HG03064 (cell line): Measurements from ENCODE around the gene TMEM79.
"Not testable (repeated sequence)": the region's sequence is repeated elsewhere in the genome, so short reads cannot be mapped to it uniquely, and the experiment has no call there.

Experiments used
- ATAC-seq: cut with Tn5 transposase; IDR thresholded peaks from one replicate; pipeline ENCODE4 v1.9.1; 2021; ENCODE audit warnings: low read depth; ENCODE audit not compliant: unreplicated experiment

Gene TMEM79

DNA sequence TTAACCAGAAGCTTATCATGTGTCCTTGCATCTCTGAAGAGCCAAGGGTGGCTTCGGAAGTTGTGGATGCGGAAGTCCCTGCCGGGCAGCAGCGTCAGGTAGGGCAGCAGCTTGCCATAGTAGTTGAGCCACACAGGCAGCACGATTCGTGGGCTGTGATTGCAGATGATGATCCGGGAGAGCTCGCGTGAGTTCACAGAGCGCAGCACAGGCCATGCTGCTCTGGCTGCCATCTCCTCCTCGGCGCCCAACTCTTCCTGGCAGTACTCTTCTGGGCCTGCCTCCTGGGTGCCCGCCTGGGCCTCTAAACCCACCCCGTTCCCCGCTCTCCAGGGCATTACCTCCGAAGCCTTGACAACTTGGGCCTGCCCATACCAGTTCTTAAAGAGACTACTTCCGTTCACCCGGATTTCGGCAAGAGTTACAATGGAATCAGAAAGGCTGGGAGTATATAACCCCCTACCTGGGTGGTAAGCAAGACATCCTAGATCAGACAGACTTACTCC is 14.8 kb downstream of the TMEM79 start, which contains the start of gene VHLL:
TSS of gene VHLL (minus strand) at position 456 of the 506 bp plus-strand sequence. CDS start at position 338, 118 bp downstream.
- no peak for ATAC-seq

DNA sequence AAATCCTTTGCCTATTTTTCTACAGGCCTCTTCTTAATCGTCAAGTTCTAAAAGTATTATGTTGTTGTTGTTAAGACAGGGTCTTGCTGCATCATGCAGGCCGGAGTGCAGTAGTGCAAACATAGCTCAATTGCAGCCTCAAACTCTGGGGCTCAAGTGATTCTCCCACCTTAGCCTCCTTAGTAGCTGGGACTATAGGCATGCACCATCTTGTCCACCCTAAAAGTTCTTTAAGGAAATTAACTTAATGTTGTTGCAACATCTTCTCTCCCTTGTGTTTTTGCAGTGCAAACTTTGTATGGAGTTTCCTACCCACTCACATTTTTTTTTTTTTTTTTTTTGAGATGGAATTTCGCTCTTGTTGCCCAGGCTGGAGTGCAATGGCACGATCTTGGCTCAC is 19.1 kb downstream of the TMEM79 start:
- ATAC-seq = no peak

DNA sequence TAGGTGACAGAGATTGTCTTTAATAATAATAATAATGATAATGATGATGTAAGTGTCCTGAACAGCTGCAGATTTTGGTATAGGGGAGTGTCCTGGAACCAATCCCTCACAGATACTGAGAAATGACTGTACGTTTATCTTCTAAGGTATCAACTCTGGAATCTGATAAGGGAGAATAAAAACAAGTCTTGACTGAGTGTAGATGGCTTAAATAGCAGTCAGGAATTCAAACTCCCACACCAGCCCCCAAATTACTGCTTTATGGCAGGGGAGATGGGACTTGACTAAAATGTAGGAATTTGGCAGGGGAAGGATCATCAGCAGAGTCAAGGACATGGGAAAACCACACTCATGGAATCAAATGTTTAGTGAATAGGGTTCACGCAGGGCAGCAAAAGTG is 21.1 kb downstream of the TMEM79 start:
- ATAC-seq = no peak

DNA sequence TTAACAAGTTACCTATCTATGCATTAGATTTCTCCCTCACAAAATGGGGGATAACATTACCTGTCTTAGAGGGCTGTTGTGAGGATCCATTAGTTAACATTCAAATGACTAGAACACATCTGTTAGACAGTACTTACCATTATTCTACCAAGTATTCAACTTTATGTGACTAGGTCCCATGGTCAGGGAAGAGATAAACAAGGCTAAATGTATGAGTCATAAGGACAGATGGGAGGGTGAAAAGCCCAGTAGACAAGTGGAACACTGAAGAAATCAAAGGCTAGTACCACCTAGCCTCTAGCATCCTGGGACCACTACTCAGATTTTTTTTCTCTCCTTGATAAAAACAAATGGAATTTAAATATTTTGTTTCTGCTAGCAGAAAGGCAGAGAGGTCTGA is 24.0 kb downstream of the TMEM79 start:
- no peak for ATAC-seq

DNA sequence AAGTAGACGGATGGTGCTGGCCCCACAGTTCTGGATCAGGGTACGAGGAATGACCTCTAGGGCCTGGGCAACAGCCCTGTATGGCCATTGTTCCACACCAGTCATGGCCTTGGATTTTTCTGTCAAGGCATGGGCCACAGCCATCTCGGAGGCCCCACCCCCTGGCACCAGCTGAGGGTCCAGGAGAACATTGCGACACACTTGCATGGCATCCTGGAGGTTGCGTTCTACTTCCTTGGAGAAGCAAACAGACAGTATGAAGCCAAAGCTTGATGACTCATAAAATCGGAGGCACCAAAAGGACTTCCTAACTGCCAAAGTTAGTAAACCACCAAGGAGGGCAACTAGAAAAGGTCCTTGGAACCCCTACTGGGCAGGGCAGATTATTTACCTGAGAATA is 26.8 kb downstream of the TMEM79 start:
- no peak for ATAC-seq

DNA sequence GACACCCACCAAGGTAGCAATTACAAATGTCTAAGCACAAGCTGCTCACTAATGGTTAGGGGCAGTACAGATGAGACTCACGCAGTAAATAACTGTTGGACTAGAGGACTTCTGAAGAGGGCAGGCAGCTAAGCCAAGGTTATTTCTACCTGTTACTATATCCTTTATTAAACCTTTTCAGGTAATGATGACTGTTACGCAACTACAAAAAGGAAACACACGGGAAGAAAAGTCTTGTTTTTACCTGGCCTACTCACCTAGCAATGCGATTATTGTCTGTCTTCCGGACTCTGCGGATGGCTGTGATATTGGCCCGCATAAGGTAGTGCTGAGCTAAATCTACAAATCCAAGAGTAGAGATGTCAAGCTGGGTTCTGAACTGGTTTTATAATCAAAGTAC is 32.8 kb downstream of the TMEM79 start:
- no peak for ATAC-seq

DNA sequence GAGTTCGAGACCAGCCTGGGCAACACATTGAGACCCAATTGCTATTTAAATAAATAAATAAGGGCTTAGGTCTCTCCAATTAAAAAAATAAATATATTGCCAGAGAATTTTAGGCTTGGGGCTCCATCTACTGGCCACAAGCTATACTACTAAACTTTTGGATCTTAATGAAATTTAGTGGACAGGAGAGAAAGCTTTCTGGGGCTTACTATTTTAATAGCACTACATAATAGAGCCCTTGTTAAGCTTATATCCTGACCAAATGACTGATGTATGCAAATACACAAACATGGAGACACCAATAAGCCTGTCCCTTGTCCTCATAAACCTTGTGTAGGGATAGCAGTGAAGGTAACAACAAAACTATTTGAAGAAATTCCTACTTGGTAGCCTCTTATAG is 35.5 kb downstream of the TMEM79 start:
- no peak for ATAC-seq

DNA sequence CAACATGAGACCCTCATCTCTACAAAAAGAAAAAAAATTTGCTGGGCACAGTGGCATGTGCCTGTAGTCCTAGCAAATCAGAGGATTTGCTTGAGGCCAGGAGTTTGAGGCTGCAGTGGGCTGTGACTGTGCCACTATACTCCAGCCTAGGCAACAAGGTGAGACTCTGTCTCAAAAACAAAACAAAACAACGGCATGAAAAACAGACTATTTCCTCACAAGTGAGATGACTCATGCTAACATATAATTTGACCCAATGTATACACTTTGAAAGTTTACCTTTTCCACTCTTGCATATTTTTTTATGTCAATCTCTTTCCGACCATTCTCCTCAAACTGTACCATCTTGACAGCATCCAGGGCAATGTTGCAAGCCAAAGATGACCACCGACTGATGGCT is 36.4 kb downstream of the TMEM79 start:
- ATAC-seq = no peak

DNA sequence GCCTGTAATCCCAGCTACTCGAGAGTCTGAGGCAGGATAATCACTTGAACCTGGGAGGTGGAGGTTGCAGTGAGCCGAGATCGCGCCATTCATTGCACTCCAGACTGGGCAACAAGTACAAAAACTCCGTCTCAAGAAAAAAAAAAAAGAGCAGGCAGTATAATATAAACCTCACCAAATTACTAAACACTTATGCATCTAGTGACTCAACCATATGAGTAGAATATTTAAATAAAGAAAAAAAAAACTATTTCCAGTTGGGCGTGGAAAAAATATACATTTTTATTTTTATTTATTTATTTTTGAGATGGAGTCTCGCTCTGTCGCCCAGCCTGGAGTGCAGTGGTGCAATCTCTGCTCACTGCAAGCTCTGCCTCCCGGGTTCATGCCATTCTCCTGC is 39.1 kb downstream of the TMEM79 start:
- not testable (repeated sequence) for ATAC-seq

DNA sequence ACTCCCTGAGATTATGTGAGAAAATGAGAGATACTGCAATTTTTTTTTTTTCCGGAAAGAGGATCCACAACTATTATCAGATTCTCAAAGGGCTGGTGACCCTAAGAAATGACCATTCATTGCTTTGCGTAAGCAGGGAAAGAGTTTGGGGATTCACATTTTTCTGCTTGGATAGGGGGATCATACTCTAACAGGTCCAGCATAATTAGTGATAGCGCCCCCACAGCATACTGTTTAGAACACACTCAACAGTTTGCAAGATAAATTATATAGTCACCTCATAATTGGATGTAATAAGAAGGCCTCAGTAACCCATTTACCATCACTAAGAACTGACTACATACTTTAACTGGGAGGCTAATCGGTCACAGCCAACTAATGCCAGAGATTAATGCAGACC is 52.1 kb downstream of the TMEM79 start:
- no peak for ATAC-seq

DNA sequence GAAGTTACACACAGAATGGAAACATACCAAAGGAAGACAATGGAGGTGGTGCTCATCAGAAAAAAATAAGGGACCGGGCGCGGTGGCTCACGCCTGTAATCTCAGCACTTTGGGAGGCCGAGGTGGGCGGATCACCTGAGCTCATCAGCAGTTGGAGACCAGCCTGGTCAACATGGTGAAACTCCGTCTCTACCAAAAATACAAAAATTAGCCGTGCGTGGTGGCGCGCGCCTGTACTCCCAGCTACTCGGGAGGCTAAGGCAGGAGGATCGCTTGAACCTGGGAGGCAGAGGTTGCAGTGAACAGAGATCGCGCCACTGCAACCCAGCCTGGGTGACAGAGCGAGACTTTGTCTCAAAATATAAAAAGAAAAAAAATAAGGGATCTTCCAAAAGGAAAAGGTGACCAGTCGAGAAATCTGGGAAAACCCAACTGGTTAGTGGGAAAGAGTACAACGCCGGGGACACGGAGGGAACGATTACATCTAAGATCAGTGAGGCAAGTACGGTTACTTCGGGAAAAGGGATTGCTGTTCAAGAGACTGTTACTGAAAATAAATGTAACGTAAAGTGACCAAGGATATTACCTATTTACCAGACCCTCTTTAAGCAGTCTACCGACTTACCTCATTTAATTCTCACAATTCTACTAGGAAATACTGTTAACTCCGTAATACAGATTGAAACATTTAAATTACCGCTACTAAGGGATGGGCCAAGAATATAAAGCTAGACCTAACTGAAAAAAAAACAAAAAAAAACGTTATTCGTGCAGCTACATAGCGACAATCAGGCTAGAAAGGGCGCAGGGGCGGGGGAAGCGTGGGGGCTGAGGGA is 53.1 kb downstream of the TMEM79 start:
- ATAC-seq = no peak

DNA sequence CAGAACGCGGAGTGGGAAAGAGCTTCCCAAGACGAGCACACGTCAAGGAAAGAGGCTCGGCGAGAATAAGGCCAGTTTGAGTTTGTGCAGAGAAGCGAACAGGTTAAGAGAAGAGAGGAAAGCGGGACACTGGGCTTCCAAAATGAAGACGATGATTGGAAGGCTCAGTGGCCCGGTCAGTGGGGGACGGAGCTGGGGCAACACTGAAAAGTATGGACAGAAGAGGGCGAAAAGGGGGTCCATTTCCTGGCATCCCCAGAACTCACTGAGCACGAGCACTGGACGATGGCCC is 53.7 kb downstream of the TMEM79 start:
- ATAC-seq = peak; percentile 37

DNA sequence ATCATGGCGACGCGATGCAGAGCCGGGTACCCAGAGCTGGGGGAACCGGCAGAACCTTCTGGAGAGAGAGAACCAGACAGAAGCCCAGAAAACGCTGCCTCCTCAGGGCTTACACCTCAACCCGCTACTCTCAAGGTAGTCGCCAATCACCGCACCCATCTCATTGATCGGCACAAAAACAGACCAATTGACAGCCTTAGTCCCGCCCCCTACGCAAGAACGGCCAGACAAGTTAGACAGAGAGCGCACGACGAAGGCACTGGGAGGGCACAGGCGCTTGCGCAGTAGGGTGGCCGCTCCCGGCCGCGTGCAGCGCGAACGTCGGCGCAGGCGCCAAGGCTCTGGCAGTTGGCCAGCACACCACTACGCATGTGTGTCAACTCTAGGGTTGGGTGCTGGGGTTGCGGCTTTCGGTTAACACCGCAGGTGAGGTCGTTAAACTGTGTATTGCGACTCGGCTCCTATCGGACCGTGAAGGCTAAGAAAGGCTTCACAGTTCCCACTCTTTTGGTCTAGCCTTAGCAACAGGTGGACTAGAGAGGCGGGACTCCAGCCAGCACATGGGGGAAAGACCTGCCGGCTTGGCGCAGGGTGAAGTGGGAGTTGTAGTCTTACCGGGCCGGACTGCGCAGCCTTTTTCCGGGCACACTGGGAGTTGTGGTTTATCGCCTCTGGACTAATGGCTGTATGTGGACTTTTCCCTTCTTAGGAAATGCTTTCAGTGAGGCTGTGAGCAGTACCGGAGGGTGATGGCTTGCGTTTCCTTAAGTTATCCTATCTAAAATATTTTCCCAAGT is 54.3 kb downstream of the TMEM79 start, which contains the start of the genes CCT3 and TSACC:
TSS of gene CCT3 (minus strand) at position 113 of the 797 bp plus-strand sequence. CDS start at position 5, 108 bp downstream.
TSS of gene TSACC (plus strand) at position 347 of the 797 bp plus-strand sequence. CDS start 1,232 bp downstream, outside the sequence.
- ATAC-seq = peak; percentile 87
